Urothelium cell line (cell line): ENCODE results near the gene FCER1G.
"Not testable (repeated sequence)": the region's sequence is repeated elsewhere in the genome, so short reads cannot be mapped to it uniquely, and the experiment has no call there.

Source experiments
- DNase-seq: peaks from one replicate; pipeline ENCODE4 v3.0.0; 2011; ENCODE audit warnings: low spot score, mixed read lengths
- FAIRE-seq: peaks from 2 replicates; lab custom pipeline; 2011; peaks lifted over from hg19 to GRCh38; lab: Jason Lieb, UNC

FCER1G gene

GRCh38 chr1:161201836-161202712, 13.0 kb upstream of the FCER1G start, which contains the start of gene NDUFS2:
NDUFS2 (plus strand) TSS chr1:161202367; CDS start chr1:161202386, 19 bp downstream.
- FAIRE-seq, result no peak
- peak; percentile 96 for DNase-seq

GRCh38 chr1:161206411-161207140, 8.5 kb upstream of the FCER1G start:
- DNase-seq (no peak), FAIRE-seq (no peak)

GRCh38 chr1:161207173-161207572, 7.9 kb upstream of the FCER1G start:
- no peak for DNase-seq
- no peak for FAIRE-seq

- DNase-seq, result peak; percentile 85
- FAIRE-seq, result no peak
Observed at GRCh38 chr1:161209790-161210409, 5.2 kb upstream of the FCER1G start.

GRCh38 chr1:161214369-161214768, 726 bp upstream of the FCER1G start:
- DNase-seq, result no peak
- no peak for FAIRE-seq

- FAIRE-seq (no peak), DNase-seq (no peak)
Observed at GRCh38 chr1:161216945-161217712, 2.0 kb downstream of the FCER1G start.

GRCh38 chr1:161217831-161218230, 2.7 kb downstream of the FCER1G start:
- FAIRE-seq, result no peak
- no peak for DNase-seq

GRCh38 chr1:161218301-161219077, 3.4 kb downstream of the FCER1G start:
- FAIRE-seq, result no peak

GRCh38 chr1:161219078-161219892, 4.2 kb downstream of the FCER1G start:
- no peak for DNase-seq
- no peak for FAIRE-seq

More at GRCh38 chr1:161218301-161219077, 3.4 kb downstream of the FCER1G start:
- no peak for DNase-seq

- FAIRE-seq (no peak), DNase-seq (no peak)
Observed at GRCh38 chr1:161220002-161220401, 4.9 kb downstream of the FCER1G start.

GRCh38 chr1:161222175-161223019, 7.3 kb downstream of the FCER1G start:
- FAIRE-seq, result no peak

GRCh38 chr1:161223805-161224694, 9.0 kb downstream of the FCER1G start:
- no peak for DNase-seq
- no peak for FAIRE-seq

More at GRCh38 chr1:161222175-161223019, 7.3 kb downstream of the FCER1G start:
- DNase-seq, result no peak

GRCh38 chr1:161224695-161225087, 9.6 kb downstream of the FCER1G start:
- FAIRE-seq, result not testable (repeated sequence)

GRCh38 chr1:161225178-161225533, 10.1 kb downstream of the FCER1G start:
- FAIRE-seq, result no peak

More at GRCh38 chr1:161224695-161225087, 9.6 kb downstream of the FCER1G start:
- not testable (repeated sequence) for DNase-seq

GRCh38 chr1:161225534-161226319, 10.6 kb downstream of the FCER1G start, which contains the start of gene TOMM40L:
TOMM40L (plus strand) TSS chr1:161226060; CDS start chr1:161226490, 430 bp downstream.
- no peak for FAIRE-seq
- DNase-seq, result peak; percentile 95

More at GRCh38 chr1:161225178-161225533, 10.1 kb downstream of the FCER1G start:
- DNase-seq, result no peak

GRCh38 chr1:161226320-161226711, 11.2 kb downstream of the FCER1G start:
- no peak for DNase-seq
- FAIRE-seq, result no peak
